HG02571 (cell line): ENCODE results near the gene GON4L.
"Not testable (repeated sequence)": the region's sequence is repeated elsewhere in the genome, so short reads cannot be mapped to it uniquely, and the experiment has no call there.

ENCODE experiments used
- ATAC-seq: cut with Tn5 transposase; IDR thresholded peaks from one replicate; pipeline ENCODE4 v1.9.1; 2021; ENCODE audit warnings: mild to moderate bottlenecking, moderate library complexity; ENCODE audit not compliant: unreplicated experiment

The GON4L gene

GRCh38 chr1:155833665-155834295, 23.2 kb downstream of the GON4L start:
- no peak for ATAC-seq

DNA sequence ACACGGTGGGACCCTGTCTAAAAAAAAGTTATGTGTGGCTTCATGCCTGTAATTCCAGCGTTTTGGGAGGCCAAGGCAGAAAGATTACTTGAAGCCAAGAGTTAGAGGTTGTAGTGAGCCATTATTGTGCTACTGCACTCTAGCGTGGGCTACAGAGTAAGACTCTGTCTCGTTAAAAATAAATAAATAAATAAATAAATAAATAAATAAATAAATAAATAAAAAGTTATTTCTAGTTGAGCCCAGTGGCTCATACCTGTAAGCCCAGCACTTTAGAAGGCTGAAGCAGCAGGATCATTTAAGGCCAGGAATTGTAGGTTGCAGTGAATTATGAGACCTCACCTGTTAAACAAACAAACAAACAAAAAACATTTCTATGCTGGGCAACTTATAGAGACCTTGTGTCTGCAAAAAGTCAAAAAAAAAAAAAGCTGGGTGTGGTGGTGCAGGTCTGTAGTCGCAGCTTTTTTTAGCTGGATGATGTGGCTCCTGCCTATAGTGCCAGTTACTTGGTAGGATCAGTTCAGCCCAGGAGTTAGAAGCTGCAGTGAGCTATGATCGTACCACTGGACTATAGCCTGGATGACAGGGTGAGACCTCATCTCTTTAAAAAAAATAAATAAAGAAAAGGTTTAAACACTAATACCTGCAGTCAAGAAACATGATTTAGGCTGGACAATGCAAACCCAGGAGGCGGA, 25.6 kb downstream of the GON4L start:
- ATAC-seq: no peak

- no peak for ATAC-seq
Observed at GRCh38 chr1:155827450-155827849, 29.6 kb downstream of the GON4L start.

DNA sequence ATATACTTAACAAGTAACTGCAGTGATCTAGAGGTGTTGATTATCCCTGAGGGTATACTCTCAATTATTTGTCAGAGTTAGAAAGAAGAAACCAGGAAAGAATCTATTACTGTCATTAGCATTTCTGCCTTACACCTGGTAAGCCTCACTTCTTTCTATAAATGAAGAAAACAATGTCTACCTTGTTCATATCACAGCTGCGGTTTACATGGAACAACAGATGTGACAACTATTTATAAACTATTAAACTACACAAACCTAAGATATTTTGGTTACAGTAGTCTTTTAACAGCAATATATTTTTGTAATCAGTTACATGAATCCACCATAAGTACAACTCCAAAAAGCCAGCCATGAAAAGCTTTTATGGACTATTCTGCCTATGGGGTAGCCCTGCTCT, 40.7 kb downstream of the GON4L start:
- ATAC-seq: no peak

- ATAC-seq: no peak
Observed at GRCh38 chr1:155813672-155814071, 43.3 kb downstream of the GON4L start.

- ATAC-seq: no peak
Observed at GRCh38 chr1:155812878-155813277, 44.1 kb downstream of the GON4L start.

GRCh38 chr1:155809088-155809487, 47.9 kb downstream of the GON4L start:
- ATAC-seq: no peak

DNA sequence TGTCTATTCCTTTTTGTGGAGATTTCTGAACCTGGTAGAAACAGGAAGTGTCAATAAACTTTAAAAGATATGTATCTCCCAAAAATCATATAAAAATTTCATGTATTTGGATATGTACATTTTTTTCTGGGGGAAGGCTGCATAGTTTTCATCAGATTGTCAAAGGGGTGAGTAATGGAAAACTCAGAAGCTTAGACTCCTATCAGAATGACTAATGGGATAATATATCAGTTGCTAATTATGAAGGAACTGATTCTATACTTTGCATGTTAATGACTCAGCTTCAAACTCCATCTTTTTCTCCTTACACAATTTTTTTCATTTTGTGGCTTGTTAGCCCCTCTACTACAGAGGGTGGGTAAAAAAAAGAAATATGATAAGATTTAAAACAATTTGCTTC, 55.9 kb downstream of the GON4L start:
- no peak for ATAC-seq

- not testable (repeated sequence) for ATAC-seq
Observed at GRCh38 chr1:155795618-155796017, 61.4 kb downstream of the GON4L start.

DNA sequence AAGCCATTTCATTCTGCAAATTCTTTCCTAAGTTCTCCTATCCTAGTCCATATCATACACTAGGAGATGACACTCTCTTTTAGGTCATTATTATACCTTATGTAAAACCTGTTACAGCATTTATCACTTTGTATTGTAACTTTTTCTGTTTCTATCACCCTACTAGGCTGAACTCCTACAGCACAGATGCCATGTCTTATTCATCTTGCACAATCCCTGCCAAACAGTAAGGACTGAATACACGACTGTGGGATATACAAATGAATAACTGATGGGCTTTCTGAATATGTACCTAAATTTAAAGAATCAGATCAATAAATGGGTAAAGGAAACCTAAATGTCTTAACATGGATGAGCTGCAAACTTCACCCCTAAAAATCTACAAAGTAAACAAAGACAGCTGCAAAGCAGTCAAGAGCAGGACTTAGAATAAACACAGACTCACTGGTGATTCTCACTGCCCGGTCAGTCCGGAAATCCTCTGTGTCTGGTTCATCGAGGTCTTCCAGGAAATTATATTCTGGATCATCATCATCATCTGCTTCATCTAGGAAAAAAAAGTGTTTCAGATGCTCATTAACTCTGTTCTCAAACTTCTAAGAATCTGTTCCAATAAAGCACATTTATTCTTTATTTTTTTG, 62.3 kb downstream of the GON4L start:
- ATAC-seq: no peak

- no peak for ATAC-seq
Observed at GRCh38 chr1:155793213-155793612, 63.8 kb downstream of the GON4L start.

GRCh38 chr1:155777582-155777981, 79.4 kb downstream of the GON4L start:
- ATAC-seq: no peak

GRCh38 chr1:155776414-155776813, 80.6 kb downstream of the GON4L start:
- no peak for ATAC-seq

- no peak for ATAC-seq
Observed at GRCh38 chr1:155773221-155773620, 83.8 kb downstream of the GON4L start.

GRCh38 chr1:155769257-155769656, 87.8 kb downstream of the GON4L start:
- no peak for ATAC-seq

- not testable (repeated sequence) for ATAC-seq
Observed at GRCh38 chr1:155767399-155767989, 89.5 kb downstream of the GON4L start.

- ATAC-seq: not testable (repeated sequence)
Observed at GRCh38 chr1:155763989-155764388, 93.0 kb downstream of the GON4L start.

- ATAC-seq: not testable (repeated sequence)
Observed at GRCh38 chr1:155763090-155763815, 93.8 kb downstream of the GON4L start.

DNA sequence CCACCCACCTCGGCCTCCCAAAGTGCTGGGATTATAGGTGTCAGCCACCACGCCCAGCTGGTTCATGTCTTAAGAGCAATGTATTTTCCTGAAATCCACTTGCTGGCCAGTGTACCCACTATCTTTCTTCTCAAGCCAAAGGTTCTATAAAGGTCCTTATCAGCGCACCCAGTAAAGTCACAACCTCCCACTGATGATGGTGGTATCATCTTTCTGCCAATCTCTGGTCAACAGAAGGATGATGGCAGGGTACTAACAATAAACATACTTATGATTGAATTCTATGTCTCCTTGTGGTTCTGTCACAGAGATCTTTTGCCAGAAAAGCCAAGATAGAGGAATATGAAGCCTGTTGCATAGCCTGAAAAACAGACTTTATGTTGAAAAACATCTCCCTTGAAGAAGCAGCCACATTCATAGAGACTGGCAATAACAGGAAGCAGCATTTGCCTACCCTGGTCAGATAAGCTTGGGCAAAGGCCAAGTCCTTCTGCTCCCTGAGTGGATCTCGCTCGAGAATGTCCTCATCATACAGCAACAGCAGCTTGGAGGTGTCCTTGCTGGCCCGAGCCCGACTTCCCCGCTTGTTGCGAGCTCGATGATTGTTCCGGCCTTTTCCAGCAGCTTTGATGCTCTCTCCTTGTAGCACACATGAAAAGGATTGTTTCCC, 95.1 kb downstream of the GON4L start:
- ATAC-seq: no peak

GRCh38 chr1:155760751-155761475, 96.1 kb downstream of the GON4L start:
- ATAC-seq: no peak
